DND-41 (cell line): ENCODE data around the gene RITA1.

Source experiments
- CTCF ChIP-seq: IDR thresholded peaks from 2 replicates; pipeline ENCODE4 v1.5.1; 2012; ENCODE audit warnings: borderline replicate concordance, low read length, moderate library complexity, mild to moderate bottlenecking; ENCODE audit not compliant: poor library complexity, severe bottlenecking; ENCODE audit errors: extremely low read depth
- EZH2 ChIP-seq: IDR thresholded peaks from 3 replicates; pipeline ENCODE4 v1.6.1; 2012; ENCODE audit warnings: borderline replicate concordance, low read depth, mild to moderate bottlenecking, moderate library complexity, low read length, inconsistent platforms; ENCODE audit not compliant: severe bottlenecking

- TF ChIP-seq CTCF (no peak), EZH2 (no peak)
Measured at GRCh38 chr12:113230315-113231234, 45.1 kb downstream of the RITA1 start.
